Activated CD4-positive, alpha-beta T cell treated with anti-CD3 and anti-CD28 coated beads, Interleukin-2, amount 10 ng/mL, durations not matched to agents 24 days and 14 days (primary cell): ENCODE data around the gene SULT1C4. TPM values are rescaled to one million over a fixed set of nuclear protein-coding genes. Genes with fewer than 3 reads are reported as not detected.

Experiments
- DNase-seq: peaks from one replicate; pipeline ENCODE4 v3.0.0; 2022
- H3K27ac Mint-ChIP-seq: one replicate; pipeline ENCODE4 v1.8.0; 2022; ENCODE audit warnings: mild to moderate bottlenecking, mixed read lengths
- H3K27me3 Mint-ChIP-seq: one replicate; pipeline ENCODE4 v1.8.0; 2022; ENCODE audit warnings: mixed read lengths
- H3K36me3 Mint-ChIP-seq: one replicate; pipeline ENCODE4 v1.8.0; 2022; ENCODE audit warnings: low read depth, mild to moderate bottlenecking, mixed read lengths
- H3K4me1 Mint-ChIP-seq: one replicate; pipeline ENCODE4 v1.8.0; 2021; ENCODE audit warnings: mixed read lengths
- H3K4me3 Mint-ChIP-seq: one replicate; pipeline ENCODE4 v1.8.0; 2022; ENCODE audit warnings: mild to moderate bottlenecking, moderate library complexity, mixed read lengths
- H3K9me3 Mint-ChIP-seq: one replicate; pipeline ENCODE4 v1.8.0; 2021; ENCODE audit warnings: mixed read lengths
- intact Hi-C: fragments of 100-400 bp; cut with micrococcal nuclease; formaldehyde crosslinking; loops from one replicate; pipeline ENCODE4 v1.15.1; 2023
- total RNA-seq: library from RNA; stranded (reverse); gene quantifications from 2 replicates; pipeline ENCODE4 v1.2.3, GENCODE V29; 2022

The SULT1C4 gene
- total RNA-seq, 1 donor from 2014 or later: not detected

DNA sequence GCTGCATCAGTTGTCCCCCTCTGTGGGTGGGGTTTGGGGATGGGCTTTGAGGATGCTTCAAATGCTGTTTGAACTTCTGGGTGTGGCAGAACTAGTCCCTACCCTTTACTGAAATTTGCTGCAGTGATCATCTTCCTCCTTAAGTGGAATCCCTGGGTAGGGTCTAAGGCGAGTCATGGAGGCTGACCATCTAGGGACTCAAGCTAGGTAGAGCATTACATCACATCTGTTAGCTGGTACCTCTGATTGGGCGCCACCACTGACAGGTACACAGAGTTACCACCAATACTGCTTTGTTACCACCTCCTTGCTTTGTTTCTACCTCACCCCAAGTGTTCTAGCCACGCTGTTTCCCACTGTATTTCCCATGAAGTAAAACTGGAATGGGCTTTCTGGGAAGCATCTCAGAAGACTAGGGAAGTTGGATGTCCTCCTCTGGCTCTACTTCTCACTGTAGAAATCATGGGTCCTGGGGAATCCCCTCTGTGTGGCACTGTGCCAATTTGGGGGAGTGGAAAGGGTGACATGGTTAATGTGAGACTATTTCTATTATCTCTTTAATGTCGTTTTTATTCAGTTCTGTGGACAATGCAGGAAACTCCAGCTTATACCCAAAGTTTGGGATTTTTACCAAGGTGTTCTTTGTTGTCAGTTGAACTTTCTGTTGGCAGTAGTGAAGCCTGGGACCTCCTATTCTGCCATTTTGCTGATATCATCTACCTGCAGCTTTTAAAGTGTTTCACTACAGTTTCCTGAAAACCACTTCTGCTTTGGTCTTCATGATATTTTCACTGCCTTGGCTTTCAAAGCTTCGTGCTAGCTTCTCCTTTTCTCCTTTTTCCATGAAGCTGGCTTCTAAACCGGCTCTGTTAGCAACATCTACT, 14.5 kb upstream of the SULT1C4 start:
- Mint-ChIP-seq H3K4me1 (no peaks in the 10 kb centered on the region), H3K27me3 (peaks cover 17% of the 10 kb centered on the region), H3K9me3 (no peaks in the 10 kb centered on the region), H3K27ac (no peak overlapping the region), H3K36me3 (no peaks in the 10 kb centered on the region), H3K4me3 (no peak overlapping the region)
- intact Hi-C loops: no loop called here
- DNase-seq: no peak

DNA sequence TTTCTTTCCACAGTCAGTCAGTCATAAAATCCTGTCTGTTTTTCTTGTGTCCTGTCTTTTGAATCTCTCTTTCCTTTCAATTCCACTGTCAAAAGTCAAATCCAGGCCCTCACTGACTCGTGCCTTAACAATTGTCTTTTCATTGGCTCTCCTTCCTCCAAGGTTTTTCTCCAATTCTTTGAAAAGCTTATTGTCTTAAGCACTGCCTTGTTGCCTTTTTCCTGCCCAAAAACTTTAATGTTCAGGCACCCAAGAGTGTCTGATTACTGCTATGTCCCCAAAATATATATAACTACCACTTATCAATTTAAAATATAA, 13.9 kb upstream of the SULT1C4 start:
- H3K27ac Mint-ChIP-seq: no peak overlapping the region
- no peak for DNase-seq
- H3K36me3 Mint-ChIP-seq: no peaks in the 10 kb centered on the region
- H3K9me3 Mint-ChIP-seq: no peaks in the 10 kb centered on the region
- H3K27me3 Mint-ChIP-seq: peaks cover 15% of the 10 kb centered on the region
- H3K4me3 Mint-ChIP-seq: no peak overlapping the region
- intact Hi-C loops: no loop called here
- H3K4me1 Mint-ChIP-seq: no peaks in the 10 kb centered on the region

DNA sequence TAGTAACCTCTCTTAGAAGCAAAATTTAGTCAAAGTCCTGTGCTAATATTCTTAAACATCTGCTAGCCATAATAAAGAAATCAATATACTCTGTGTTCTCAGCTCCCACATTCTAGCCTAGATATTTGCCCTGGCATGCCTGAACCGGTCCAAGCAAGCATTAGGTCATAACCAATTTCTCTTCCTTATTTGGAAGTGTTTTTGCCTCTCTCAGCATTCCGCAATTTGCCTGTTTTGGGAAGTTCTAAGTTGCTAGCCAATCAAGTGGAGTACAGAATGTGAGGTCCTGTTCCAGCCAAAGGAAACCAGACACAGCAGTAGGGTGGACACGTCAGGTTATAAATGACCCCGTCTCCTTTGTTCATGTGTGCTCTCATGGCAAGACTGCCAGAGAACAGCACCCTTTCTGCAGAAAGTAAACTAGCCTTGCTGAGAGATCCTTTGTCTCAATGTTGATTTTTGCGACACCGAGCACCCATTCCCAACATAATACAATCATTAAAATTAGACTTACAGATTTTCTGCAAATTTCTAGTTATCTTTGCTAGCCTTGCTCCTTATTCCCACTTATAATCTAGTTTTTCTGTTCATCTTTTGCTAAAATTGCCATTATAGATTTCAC, 13.0 kb upstream of the SULT1C4 start:
- DNase-seq: no peak
- Mint-ChIP-seq H3K36me3 (no peaks in the 10 kb centered on the region), H3K9me3 (no peaks in the 10 kb centered on the region), H3K4me1 (no peaks in the 10 kb centered on the region), H3K4me3 (no peak overlapping the region), H3K27me3 (peaks cover 15% of the 10 kb centered on the region), H3K27ac (no peak overlapping the region)
- intact Hi-C loops: no loop called here

DNA sequence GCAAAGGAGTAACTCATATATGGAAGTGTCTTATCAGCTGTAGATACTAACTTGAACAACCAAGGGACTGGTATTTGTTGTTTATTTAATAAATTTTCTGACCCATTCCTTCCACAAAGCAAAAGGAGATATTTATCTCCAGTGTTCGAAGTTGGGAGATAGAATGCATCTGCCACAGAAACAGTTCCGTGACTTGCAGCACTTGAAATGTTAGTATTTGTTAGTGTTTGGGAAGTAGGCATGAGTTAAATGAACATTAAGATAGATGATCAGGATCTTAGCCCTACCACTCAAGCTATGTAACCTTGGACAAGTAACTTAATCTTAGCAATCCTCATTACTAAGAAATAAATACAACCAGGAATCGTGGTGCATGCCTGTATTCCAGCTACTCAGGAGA, 12.1 kb upstream of the SULT1C4 start:
- peaks cover 9% of the 10 kb centered on the region for H3K27me3 Mint-ChIP-seq
- H3K9me3 Mint-ChIP-seq: no peaks in the 10 kb centered on the region
- intact Hi-C loops: no loop called here
- no peak overlapping the region for H3K4me3 Mint-ChIP-seq
- no peak overlapping the region for H3K27ac Mint-ChIP-seq
- no peaks in the 10 kb centered on the region for H3K4me1 Mint-ChIP-seq
- no peak for DNase-seq
- H3K36me3 Mint-ChIP-seq: no peaks in the 10 kb centered on the region

DNA sequence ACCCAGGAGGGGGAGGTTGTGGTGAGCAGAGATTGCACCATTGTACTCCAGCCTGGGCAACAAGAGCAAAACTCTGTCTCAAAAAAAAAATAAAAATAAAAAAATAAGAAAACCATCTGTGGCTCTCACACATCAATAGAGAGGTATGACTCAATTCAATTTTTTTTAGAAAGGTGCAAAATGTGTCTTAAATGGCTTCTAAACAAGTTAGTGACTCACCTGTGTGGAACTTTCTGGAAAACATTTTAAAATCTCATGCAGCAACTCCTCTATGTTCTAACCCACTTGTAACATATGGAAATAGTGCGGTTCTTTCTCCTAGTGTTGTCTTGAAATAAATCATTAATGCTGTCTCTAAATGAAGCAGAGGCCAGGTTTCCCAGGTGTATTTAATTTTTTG, 10.7 kb upstream of the SULT1C4 start:
- Mint-ChIP-seq H3K36me3 (no peaks in the 10 kb centered on the region), H3K9me3 (no peaks in the 10 kb centered on the region), H3K27me3 (peaks cover 5% of the 10 kb centered on the region), H3K27ac (no peak overlapping the region), H3K4me1 (no peaks in the 10 kb centered on the region), H3K4me3 (no peak overlapping the region)
- intact Hi-C loops: no loop called here
- DNase-seq: no peak

DNA sequence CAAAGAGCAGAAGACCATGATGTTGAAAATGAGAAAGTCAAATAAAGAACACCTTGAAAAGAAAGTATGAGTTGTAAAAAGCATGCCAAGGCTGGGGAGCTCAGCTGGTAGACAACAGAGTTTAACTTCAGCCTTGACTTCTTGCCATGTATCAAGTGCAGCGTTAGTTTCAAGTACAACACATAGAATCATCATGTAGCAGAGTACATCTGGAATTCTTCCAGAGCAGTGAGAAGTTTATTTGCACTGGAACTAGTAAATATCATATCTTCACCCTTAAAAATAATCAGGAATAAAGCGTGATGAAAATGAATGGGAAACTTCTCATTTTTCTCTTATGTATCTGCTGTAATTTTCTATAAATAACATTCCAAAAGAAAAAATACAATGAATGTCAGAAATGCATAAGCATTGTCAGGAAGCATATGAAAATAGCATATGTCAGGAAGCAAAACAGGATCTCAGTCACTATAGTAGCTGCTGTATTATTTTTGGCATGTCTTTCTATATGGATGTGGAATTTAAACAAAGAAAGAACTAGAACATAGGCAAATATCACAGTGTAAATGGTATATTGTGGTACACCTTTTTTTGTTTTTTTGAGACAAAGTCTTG, 10.1 kb upstream of the SULT1C4 start:
- H3K9me3 Mint-ChIP-seq: no peaks in the 10 kb centered on the region
- H3K27ac Mint-ChIP-seq: no peak overlapping the region
- intact Hi-C loops: no loop called here
- DNase-seq: no peak
- no peaks in the 10 kb centered on the region for H3K4me1 Mint-ChIP-seq
- no peaks in the 10 kb centered on the region for H3K36me3 Mint-ChIP-seq
- peaks cover 5% of the 10 kb centered on the region for H3K27me3 Mint-ChIP-seq
- no peak overlapping the region for H3K4me3 Mint-ChIP-seq

DNA sequence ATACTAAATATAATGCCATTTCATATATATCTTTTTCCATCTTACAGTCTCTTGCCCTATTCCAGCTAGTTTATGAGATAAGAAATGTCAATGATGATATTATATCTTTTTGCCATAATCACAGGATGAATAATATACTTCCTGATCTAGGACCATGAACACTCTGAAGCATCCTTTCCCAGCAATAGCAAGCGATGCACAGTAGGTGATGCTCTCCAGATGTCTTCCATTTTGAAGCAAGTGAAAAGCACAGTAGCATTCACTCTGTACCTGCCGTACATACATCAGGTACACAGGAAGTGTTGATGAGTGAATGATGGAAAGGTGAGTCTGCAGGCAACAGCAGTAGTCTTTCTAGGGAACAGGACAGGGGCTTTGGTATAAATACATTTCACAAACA, 8.6 kb upstream of the SULT1C4 start:
- no peak for DNase-seq
- no peaks in the 10 kb centered on the region for H3K4me1 Mint-ChIP-seq
- H3K9me3 Mint-ChIP-seq: no peaks in the 10 kb centered on the region
- H3K36me3 Mint-ChIP-seq: no peaks in the 10 kb centered on the region
- no peak overlapping the region for H3K27ac Mint-ChIP-seq
- H3K27me3 Mint-ChIP-seq: peaks cover 2% of the 10 kb centered on the region
- H3K4me3 Mint-ChIP-seq: no peak overlapping the region
- intact Hi-C loops: no loop called here

DNA sequence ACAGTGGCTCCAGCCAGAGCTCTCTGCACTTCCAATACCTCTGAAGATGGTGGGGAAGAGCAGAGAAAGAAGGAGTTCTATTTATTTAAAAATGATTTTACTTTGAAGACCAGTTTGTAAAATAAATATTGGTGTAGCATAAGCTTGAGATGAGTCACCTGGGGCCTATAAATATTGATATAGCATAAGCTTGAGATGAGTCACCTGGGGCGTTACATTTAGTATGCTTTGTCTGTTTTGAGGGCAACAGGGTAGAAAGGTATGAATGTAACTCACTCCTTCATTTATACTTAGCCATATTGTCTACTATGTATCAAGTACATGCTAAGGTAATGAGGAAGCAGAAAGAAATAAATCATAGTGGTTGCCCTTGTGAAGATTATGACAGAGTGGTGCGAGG, 7.7 kb upstream of the SULT1C4 start:
- H3K9me3 Mint-ChIP-seq: no peaks in the 10 kb centered on the region
- no peaks in the 10 kb centered on the region for H3K4me1 Mint-ChIP-seq
- no peaks in the 10 kb centered on the region for H3K36me3 Mint-ChIP-seq
- no peak overlapping the region for H3K27ac Mint-ChIP-seq
- no peak overlapping the region for H3K4me3 Mint-ChIP-seq
- no peaks in the 10 kb centered on the region for H3K27me3 Mint-ChIP-seq
- intact Hi-C loops: no loop called here
- DNase-seq: no peak

DNA sequence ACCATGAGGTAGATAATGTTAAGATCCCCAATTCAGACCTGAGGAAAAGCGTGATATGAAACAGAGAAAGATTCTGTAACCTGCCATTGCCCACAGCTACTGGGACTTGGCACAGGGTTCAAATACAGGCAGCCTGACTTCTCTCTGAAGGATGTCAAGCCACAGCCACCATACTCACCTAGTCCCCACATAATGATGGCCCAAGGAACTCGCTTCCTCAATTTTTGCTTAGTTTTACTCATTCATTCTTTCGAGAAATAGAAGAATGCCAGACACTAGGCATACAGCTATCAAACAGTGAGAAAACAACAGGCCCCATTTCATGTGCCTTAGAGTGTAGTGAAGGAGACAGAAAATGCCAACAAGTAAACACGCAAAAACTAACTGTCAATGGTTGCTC, 980 bp upstream of the SULT1C4 start:
- Mint-ChIP-seq H3K9me3 (no peaks in the 10 kb centered on the region), H3K4me3 (no peak overlapping the region), H3K27ac (no peak overlapping the region), H3K36me3 (no peaks in the 10 kb centered on the region), H3K27me3 (peaks cover 10% of the 10 kb centered on the region), H3K4me1 (no peaks in the 10 kb centered on the region)
- DNase-seq: no peak
- intact Hi-C loops: no loop called here

DNA sequence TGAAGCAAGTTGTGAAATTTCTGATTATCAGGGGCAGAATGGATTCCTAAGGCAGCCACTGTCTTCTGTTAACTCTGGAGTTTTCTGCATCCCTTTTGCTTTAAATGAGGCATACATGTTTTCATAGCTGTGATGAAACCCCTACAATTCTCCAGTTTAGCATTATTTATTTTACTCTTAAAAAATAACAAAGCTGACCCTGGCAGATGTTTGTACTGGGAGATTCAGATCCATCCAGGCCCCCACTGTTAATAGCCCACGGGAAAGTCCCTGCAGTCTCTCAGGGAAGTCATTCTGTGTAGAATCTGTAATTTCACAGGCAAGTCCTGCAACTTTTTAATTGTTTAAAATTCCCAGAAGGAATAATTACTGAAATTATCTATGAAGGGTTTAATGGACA, 353 bp upstream of the SULT1C4 start:
- Mint-ChIP-seq H3K27ac (no peak overlapping the region), H3K4me1 (no peaks in the 10 kb centered on the region), H3K4me3 (no peak overlapping the region), H3K27me3 (peaks cover 12% of the 10 kb centered on the region), H3K9me3 (no peaks in the 10 kb centered on the region), H3K36me3 (no peaks in the 10 kb centered on the region)
- intact Hi-C loops: no loop called here
- no peak for DNase-seq

DNA sequence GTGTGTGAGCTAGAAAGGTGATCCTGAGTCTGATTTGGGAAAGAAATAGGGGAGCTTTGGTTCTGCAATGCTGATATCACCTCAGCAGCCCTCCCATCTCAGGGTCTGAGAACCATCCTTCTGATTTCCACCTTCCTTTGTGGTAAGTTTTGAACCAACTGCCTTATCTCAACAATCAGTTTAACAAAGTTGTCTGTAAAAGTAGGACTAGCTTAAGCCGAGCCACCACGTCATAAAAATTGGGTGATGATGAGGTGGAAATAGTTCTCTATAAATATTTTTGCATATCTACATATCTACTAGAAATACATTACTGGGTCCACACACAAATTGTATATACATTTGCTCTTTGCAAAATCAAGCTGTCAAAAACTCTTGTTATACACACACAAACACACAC, 1.1 kb downstream of the SULT1C4 start:
- H3K4me3 Mint-ChIP-seq: no peak overlapping the region
- H3K27me3 Mint-ChIP-seq: peaks cover 14% of the 10 kb centered on the region
- H3K9me3 Mint-ChIP-seq: no peaks in the 10 kb centered on the region
- no peak for DNase-seq
- H3K36me3 Mint-ChIP-seq: no peaks in the 10 kb centered on the region
- no peak overlapping the region for H3K27ac Mint-ChIP-seq
- peaks cover 2% of the 10 kb centered on the region for H3K4me1 Mint-ChIP-seq
- intact Hi-C loops: no loop called here

DNA sequence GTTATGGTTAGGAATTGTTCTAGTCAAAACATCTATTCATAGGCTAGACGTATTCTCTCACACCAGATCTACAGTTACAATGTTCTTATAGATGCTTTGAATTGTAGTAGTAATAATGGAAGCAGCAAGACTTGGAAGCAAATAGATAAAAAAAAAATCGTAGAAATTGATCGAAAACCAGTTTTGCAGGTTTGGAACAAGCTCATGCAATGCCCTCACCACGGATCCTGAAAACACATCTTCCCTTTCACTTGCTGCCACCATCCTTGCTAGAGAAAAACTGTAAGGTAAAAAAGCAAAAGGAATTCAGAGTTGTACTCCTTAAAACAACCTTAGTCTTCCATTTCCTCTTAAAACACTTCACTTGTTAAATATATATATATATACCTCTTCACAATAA, 4.4 kb downstream of the SULT1C4 start:
- no peaks in the 10 kb centered on the region for H3K9me3 Mint-ChIP-seq
- H3K4me3 Mint-ChIP-seq: no peak overlapping the region
- H3K27ac Mint-ChIP-seq: no peak overlapping the region
- intact Hi-C loops: no loop called here
- peaks cover 15% of the 10 kb centered on the region for H3K27me3 Mint-ChIP-seq
- peaks cover 2% of the 10 kb centered on the region for H3K4me1 Mint-ChIP-seq
- no peak for DNase-seq
- no peaks in the 10 kb centered on the region for H3K36me3 Mint-ChIP-seq

DNA sequence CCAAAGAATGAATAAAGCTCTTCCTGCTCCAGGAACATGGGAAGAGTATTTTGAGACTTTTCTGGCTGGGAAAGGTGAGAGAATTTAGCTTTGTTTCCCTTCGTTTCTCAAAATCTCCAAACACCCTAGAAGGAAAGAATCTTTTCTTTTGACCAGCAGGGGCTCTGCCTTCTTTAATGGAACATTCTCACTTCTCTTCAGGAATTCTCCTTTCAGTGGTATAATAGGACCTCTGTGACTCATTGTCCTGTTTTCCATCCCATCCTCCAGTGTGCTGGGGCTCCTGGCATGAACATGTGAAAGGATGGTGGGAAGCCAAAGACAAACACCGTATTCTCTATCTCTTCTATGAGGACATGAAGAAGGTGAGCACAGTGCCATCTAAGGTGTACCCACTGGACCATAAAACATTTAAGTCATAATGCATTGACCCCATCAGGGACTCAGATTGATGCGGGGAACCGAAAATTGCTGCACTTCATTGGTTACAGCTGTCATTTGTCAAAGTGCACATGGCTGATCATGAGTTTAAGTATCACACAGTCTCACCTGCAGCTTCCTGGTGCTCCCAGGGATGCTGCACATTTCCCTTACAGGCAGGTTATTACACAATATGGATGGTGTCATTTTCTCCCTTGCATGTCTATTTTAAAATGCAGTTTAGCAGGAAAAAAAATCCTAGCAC, 5.5 kb downstream of the SULT1C4 start:
- Mint-ChIP-seq H3K4me3 (no peak overlapping the region), H3K27ac (no peak overlapping the region), H3K4me1 (peaks cover 2% of the 10 kb centered on the region), H3K9me3 (no peaks in the 10 kb centered on the region), H3K36me3 (no peaks in the 10 kb centered on the region), H3K27me3 (peaks cover 13% of the 10 kb centered on the region)
- intact Hi-C loops: no loop called here
- no peak for DNase-seq
